ENCODE data around the gene PRDM15. TPM values are rescaled to one million over a fixed set of nuclear protein-coding genes. Genes with fewer than 3 reads are reported as not detected.

The PRDM15 gene
- total RNA-seq, 5 donors from 2014 or later (not counting 1 experiment from before 2014, with no cell fraction given): 17.8 to 22.0 (median 20.7) TPM

- peaks cover 0 to 6% of the 10 kb centered on the region in 2 donors for H3K36me3 ChIP-seq (ENCODE audit: control insufficient read depth in 2 of 2, extremely low read depth in 1 of 2, insufficient read depth in 1 of 2, low read length in 1 of 2)
- DNase-seq: no peak
- Mint-ChIP-seq H3K4me3 (no peak overlapping the region), H3K27ac (no peak overlapping the region), H3K4me1 (peaks cover 12 to 23% (median 22%) of the 10 kb centered on the region in 3 donors), H3K27me3 (no peaks in the 10 kb centered on the region), H3K36me3 (peaks cover 13% of the 10 kb centered on the region), H3K9me3 (no peaks in the 10 kb centered on the region)
- no peak overlapping the region for H3K4me3 ChIP-seq (ENCODE audit: control insufficient read depth in 1 of 2, extremely low read depth in 1 of 2, low read length in 1 of 2)
- ChIA-PET POLR2A (interaction anchor here (0.6 kb wide), 2 partner anchors 48 to 355 kb away, joined by 3 read pairs; no protein-coding TSS in a partner anchor), CTCF (interaction anchor here in 1 of 2 donors (0.8 kb wide), 1 partner anchor 745 kb away, joined by 3 read pairs; no protein-coding TSS in a partner anchor)
- WGBS (ENCODE audit: insufficient coverage): 93% methylated on average over 10 of the region's 15 CpGs
- no peak overlapping the region for H3K27ac ChIP-seq (ENCODE audit: low read length)
- no peaks in the 10 kb centered on the region for H3K27me3 ChIP-seq (replicated peaks in 1 of 2; ENCODE audit: control insufficient read depth in 2 of 2, extremely low read depth in 1 of 2, insufficient read depth in 2 of 2, low read length in 1 of 2)
- ATAC-seq (replicated peaks in 1 of 4): no peak
- H3K9me3 ChIP-seq: no peaks in the 10 kb centered on the region
- H3K4me1 ChIP-seq (ENCODE audit: control insufficient read depth in 1 of 2, extremely low read depth in 1 of 2, insufficient read depth in 2 of 2, low read length in 2 of 2): peaks cover 0 to 2% of the 10 kb centered on the region in 2 experiments
Measured at GRCh38 chr21:41871293-41872030, 7.7 kb downstream of the PRDM15 start.

GRCh38 chr21:41869771-41870170 lies 9.4 kb downstream of the PRDM15 start:
- H3K27ac ChIP-seq (ENCODE audit: low read length): no peak overlapping the region
- peaks cover 0 to 6% of the 10 kb centered on the region in 2 donors for H3K36me3 ChIP-seq (ENCODE audit: control insufficient read depth in 2 of 2, extremely low read depth in 1 of 2, insufficient read depth in 1 of 2, low read length in 1 of 2)
- 94% methylated on average over 7 of the region's 9 CpGs for WGBS (ENCODE audit: insufficient coverage)
- Mint-ChIP-seq H3K36me3 (peaks cover 13% of the 10 kb centered on the region), H3K4me1 (peaks cover 13 to 25% (median 21%) of the 10 kb centered on the region in 3 donors), H3K27me3 (no peaks in the 10 kb centered on the region), H3K4me3 (no peak overlapping the region), H3K9me3 (no peaks in the 10 kb centered on the region), H3K27ac (no peak overlapping the region)
- ChIA-PET POLR2A (no interaction called here), CTCF (no interaction called here)
- ATAC-seq (replicated peaks in 1 of 4) (no peak), DNase-seq (no peak)
- no peak overlapping the region for H3K4me3 ChIP-seq (ENCODE audit: control insufficient read depth in 1 of 2, extremely low read depth in 1 of 2, low read length in 1 of 2)
- H3K4me1 ChIP-seq (ENCODE audit: control insufficient read depth in 1 of 2, extremely low read depth in 1 of 2, insufficient read depth in 2 of 2, low read length in 2 of 2): no peaks in the 10 kb centered on the region
- no peaks in the 10 kb centered on the region for H3K9me3 ChIP-seq
- no peaks in the 10 kb centered on the region for H3K27me3 ChIP-seq (replicated peaks in 1 of 2; ENCODE audit: control insufficient read depth in 2 of 2, extremely low read depth in 1 of 2, insufficient read depth in 2 of 2, low read length in 1 of 2)

- CTCF ChIA-PET: no interaction called here
- WGBS (ENCODE audit: insufficient coverage): 88% methylated on average over 5 of the region's 10 CpGs
- no peaks in the 10 kb centered on the region for H3K4me1 ChIP-seq (ENCODE audit: control insufficient read depth in 1 of 2, extremely low read depth in 1 of 2, insufficient read depth in 2 of 2, low read length in 2 of 2)
- POLR2A ChIA-PET: interaction anchor here in 1 of 2 donors (0.6 kb wide), 1 partner anchor 29 kb away, joined by 7 read pairs; no protein-coding TSS in a partner anchor
- ATAC-seq (replicated peaks in 1 of 4) (no peak), DNase-seq (no peak)
- Mint-ChIP-seq H3K9me3 (no peaks in the 10 kb centered on the region), H3K4me1 (peaks cover 19 to 30% (median 28%) of the 10 kb centered on the region in 3 donors), H3K36me3 (peaks cover 9% of the 10 kb centered on the region), H3K27ac (no peak overlapping the region), H3K27me3 (no peaks in the 10 kb centered on the region), H3K4me3 (no peak overlapping the region)
- no peaks in the 10 kb centered on the region for H3K9me3 ChIP-seq
- H3K4me3 ChIP-seq (ENCODE audit: control insufficient read depth in 1 of 2, extremely low read depth in 1 of 2, low read length in 1 of 2): no peak overlapping the region
- no peak overlapping the region for H3K27ac ChIP-seq (ENCODE audit: low read length)
- no peaks in the 10 kb centered on the region for H3K27me3 ChIP-seq (replicated peaks in 1 of 2; ENCODE audit: control insufficient read depth in 2 of 2, extremely low read depth in 1 of 2, insufficient read depth in 2 of 2, low read length in 1 of 2)
- H3K36me3 ChIP-seq (ENCODE audit: control insufficient read depth in 2 of 2, extremely low read depth in 1 of 2, insufficient read depth in 1 of 2, low read length in 1 of 2): peaks cover 0 to 4% of the 10 kb centered on the region in 2 donors
Measured at GRCh38 chr21:41868062-41868710, 11.0 kb downstream of the PRDM15 start.

GRCh38 chr21:41867313-41867712 lies 11.8 kb downstream of the PRDM15 start:
- no peaks in the 10 kb centered on the region for H3K9me3 ChIP-seq
- WGBS (ENCODE audit: insufficient coverage): 100% methylated on average over 3 of the region's 8 CpGs
- no peak for DNase-seq
- no peak overlapping the region for H3K27ac Mint-ChIP-seq
- POLR2A ChIA-PET: no interaction called here
- CTCF ChIA-PET: no interaction called here
- no peaks in the 10 kb centered on the region for H3K9me3 Mint-ChIP-seq
- H3K27me3 ChIP-seq (replicated peaks in 1 of 2; ENCODE audit: control insufficient read depth in 2 of 2, extremely low read depth in 1 of 2, insufficient read depth in 2 of 2, low read length in 1 of 2): no peaks in the 10 kb centered on the region
- no peaks in the 10 kb centered on the region for H3K4me1 ChIP-seq (ENCODE audit: control insufficient read depth in 1 of 2, extremely low read depth in 1 of 2, insufficient read depth in 2 of 2, low read length in 2 of 2)
- peaks cover 21 to 30% (median 29%) of the 10 kb centered on the region in 3 donors for H3K4me1 Mint-ChIP-seq
- H3K4me3 ChIP-seq (ENCODE audit: control insufficient read depth in 1 of 2, extremely low read depth in 1 of 2, low read length in 1 of 2): no peak overlapping the region
- no peak for ATAC-seq (replicated peaks in 1 of 4)
- H3K27me3 Mint-ChIP-seq: no peaks in the 10 kb centered on the region
- no peak overlapping the region for H3K27ac ChIP-seq (ENCODE audit: low read length)
- H3K36me3 Mint-ChIP-seq: peaks cover 6% of the 10 kb centered on the region
- no peaks in the 10 kb centered on the region for H3K36me3 ChIP-seq (ENCODE audit: control insufficient read depth in 2 of 2, extremely low read depth in 1 of 2, insufficient read depth in 1 of 2, low read length in 1 of 2)
- H3K4me3 Mint-ChIP-seq: no peak overlapping the region

GRCh38 chr21:41866274-41866809 lies 12.8 kb downstream of the PRDM15 start:
- DNase-seq (no peak), ATAC-seq (replicated peaks in 1 of 4) (no peak)
- Mint-ChIP-seq H3K9me3 (no peaks in the 10 kb centered on the region), H3K27ac (no peak overlapping the region), H3K36me3 (peaks cover 3% of the 10 kb centered on the region), H3K27me3 (no peaks in the 10 kb centered on the region), H3K4me1 (peaks cover 18 to 29% (median 24%) of the 10 kb centered on the region in 3 donors), H3K4me3 (no peak overlapping the region)
- H3K9me3 ChIP-seq: no peaks in the 10 kb centered on the region
- CTCF ChIA-PET: no interaction called here
- 97% methylated on average over 4 of the region's 11 CpGs for WGBS (ENCODE audit: insufficient coverage)
- POLR2A ChIA-PET: no interaction called here
- no peaks in the 10 kb centered on the region for H3K4me1 ChIP-seq (ENCODE audit: control insufficient read depth in 1 of 2, extremely low read depth in 1 of 2, insufficient read depth in 2 of 2, low read length in 2 of 2)
- no peaks in the 10 kb centered on the region for H3K27me3 ChIP-seq (replicated peaks in 1 of 2; ENCODE audit: control insufficient read depth in 2 of 2, extremely low read depth in 1 of 2, insufficient read depth in 2 of 2, low read length in 1 of 2)
- H3K36me3 ChIP-seq (ENCODE audit: control insufficient read depth in 2 of 2, extremely low read depth in 1 of 2, insufficient read depth in 1 of 2, low read length in 1 of 2): peaks cover 0 to 2% of the 10 kb centered on the region in 2 donors
- H3K4me3 ChIP-seq (ENCODE audit: control insufficient read depth in 1 of 2, extremely low read depth in 1 of 2, low read length in 1 of 2): no peak overlapping the region
- H3K27ac ChIP-seq (ENCODE audit: low read length): no peak overlapping the region

GRCh38 chr21:41865002-41865777 lies 14.0 kb downstream of the PRDM15 start:
- no peak for ATAC-seq (replicated peaks in 1 of 4)
- WGBS (ENCODE audit: insufficient coverage): 65% methylated on average over 13 of the region's 15 CpGs
- no peak for DNase-seq
- H3K36me3 Mint-ChIP-seq: peaks cover 3% of the 10 kb centered on the region
- no peak overlapping the region for H3K4me3 Mint-ChIP-seq
- no peaks in the 10 kb centered on the region for H3K27me3 ChIP-seq (replicated peaks in 1 of 2; ENCODE audit: control insufficient read depth in 2 of 2, extremely low read depth in 1 of 2, insufficient read depth in 2 of 2, low read length in 1 of 2)
- peaks cover 0 to 2% of the 10 kb centered on the region in 2 donors for H3K36me3 ChIP-seq (ENCODE audit: control insufficient read depth in 2 of 2, extremely low read depth in 1 of 2, insufficient read depth in 1 of 2, low read length in 1 of 2)
- H3K4me1 Mint-ChIP-seq: peaks cover 18 to 29% (median 24%) of the 10 kb centered on the region in 3 donors
- POLR2A ChIA-PET: interaction anchor here (0.5 to 0.7 kb wide), 2 partner anchors 40 to 79 kb away, joined by 3 to 4 read pairs; no protein-coding TSS in a partner anchor
- H3K9me3 Mint-ChIP-seq: no peaks in the 10 kb centered on the region
- CTCF ChIA-PET: interaction anchor here in 1 of 2 donors (0.6 to 1.0 kb wide), 2 partner anchors 9 to 244 kb away, joined by 4 read pairs; no protein-coding TSS in a partner anchor
- H3K4me3 ChIP-seq (ENCODE audit: control insufficient read depth in 1 of 2, extremely low read depth in 1 of 2, low read length in 1 of 2): no peak overlapping the region
- H3K27me3 Mint-ChIP-seq: no peaks in the 10 kb centered on the region
- H3K9me3 ChIP-seq: no peaks in the 10 kb centered on the region
- no peak overlapping the region for H3K27ac ChIP-seq (ENCODE audit: low read length)
- H3K4me1 ChIP-seq (ENCODE audit: control insufficient read depth in 1 of 2, extremely low read depth in 1 of 2, insufficient read depth in 2 of 2, low read length in 2 of 2): no peaks in the 10 kb centered on the region
- H3K27ac Mint-ChIP-seq: no peak overlapping the region
